Calu3 (cell line): ENCODE results near the gene GPRIN1. TPM values are rescaled to one million over a fixed set of nuclear protein-coding genes. Genes with fewer than 3 reads are reported as not detected.

ENCODE experiments used
- BruUV-seq: library from RNA; stranded (reverse); fragments of 400-500 nt; replicated peaks from 2 replicates; lab custom pipeline; 2021; lab: Mats Ljungman, UMichigan
- CTCF ChIA-PET: fragments of 300-600 bp; sonication (Branson Sonifier 250); formaldehyde crosslinking; loops from one replicate; lab custom pipeline; 2022; ENCODE audit warnings: antibody characterized with exemption; lab: Charles Lee
- DNase-seq: peaks from one replicate; pipeline ENCODE4 v3.0.0; 2022
- H3K27ac Mint-ChIP-seq: one replicate; pipeline ENCODE4 v1.8.0; 2022; ENCODE audit warnings: mixed read lengths; ENCODE audit not compliant: unreplicated experiment
- H3K27me3 Mint-ChIP-seq: one replicate; pipeline ENCODE4 v1.8.0; 2022; ENCODE audit warnings: mixed read lengths; ENCODE audit not compliant: unreplicated experiment
- H3K36me3 Mint-ChIP-seq: one replicate; pipeline ENCODE4 v1.8.0; 2022; ENCODE audit warnings: mild to moderate bottlenecking, moderate library complexity, mixed read lengths; ENCODE audit not compliant: insufficient read depth, unreplicated experiment
- H3K4me1 Mint-ChIP-seq: one replicate; pipeline ENCODE4 v1.8.0; 2022; ENCODE audit warnings: mild to moderate bottlenecking, low read depth, mixed read lengths; ENCODE audit not compliant: unreplicated experiment
- H3K4me3 Mint-ChIP-seq: one replicate; pipeline ENCODE4 v1.8.0; 2022; ENCODE audit warnings: mild to moderate bottlenecking, low read depth, moderate library complexity, mixed read lengths; ENCODE audit not compliant: unreplicated experiment
- H3K9me3 Mint-ChIP-seq: one replicate; pipeline ENCODE4 v1.8.0; 2022; ENCODE audit warnings: low read depth, mixed read lengths; ENCODE audit not compliant: unreplicated experiment
- CTCF ChIP-seq: fragments of 200-600 bp; IDR thresholded peaks from one replicate; pipeline ENCODE4 v1.8.0; 2022; ENCODE audit warnings: antibody characterized with exemption; ENCODE audit not compliant: unreplicated experiment
- intact Hi-C: fragments of 100-400 bp; cut with micrococcal nuclease; formaldehyde crosslinking; loops from one replicate; pipeline ENCODE4 v1.10.0; 2022; ENCODE audit not compliant: unreplicated experiment
- total RNA-seq: library from RNA; stranded (reverse); gene quantifications from 2 replicates; pipeline ENCODE4 v1.2.3, GENCODE V29; 2022

Gene GPRIN1
- total RNA-seq, 1 experiment from 2014 or later, result 12.6 TPM

DNA sequence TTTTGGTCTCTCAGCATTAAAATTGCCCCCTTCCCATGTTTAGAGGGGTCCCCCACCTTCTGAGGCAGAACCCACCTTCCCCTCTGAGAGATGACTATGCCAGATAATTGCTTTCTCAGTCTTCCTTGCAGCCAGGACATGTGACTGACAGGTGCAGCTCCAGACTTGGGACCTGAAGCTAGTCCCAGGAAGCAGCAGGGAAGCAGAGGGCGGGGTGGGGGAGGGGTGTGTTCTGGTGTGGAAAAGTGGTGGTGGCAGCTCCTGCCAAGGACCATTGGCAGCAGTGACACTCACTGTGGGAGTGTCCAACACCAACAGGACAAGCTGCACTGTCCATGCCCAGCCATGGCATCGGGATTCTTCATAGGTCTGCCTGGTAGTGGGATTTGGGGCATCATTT is 22.8 kb upstream of the GPRIN1 start:
- H3K27ac Mint-ChIP-seq, result no peak overlapping the region

DNA sequence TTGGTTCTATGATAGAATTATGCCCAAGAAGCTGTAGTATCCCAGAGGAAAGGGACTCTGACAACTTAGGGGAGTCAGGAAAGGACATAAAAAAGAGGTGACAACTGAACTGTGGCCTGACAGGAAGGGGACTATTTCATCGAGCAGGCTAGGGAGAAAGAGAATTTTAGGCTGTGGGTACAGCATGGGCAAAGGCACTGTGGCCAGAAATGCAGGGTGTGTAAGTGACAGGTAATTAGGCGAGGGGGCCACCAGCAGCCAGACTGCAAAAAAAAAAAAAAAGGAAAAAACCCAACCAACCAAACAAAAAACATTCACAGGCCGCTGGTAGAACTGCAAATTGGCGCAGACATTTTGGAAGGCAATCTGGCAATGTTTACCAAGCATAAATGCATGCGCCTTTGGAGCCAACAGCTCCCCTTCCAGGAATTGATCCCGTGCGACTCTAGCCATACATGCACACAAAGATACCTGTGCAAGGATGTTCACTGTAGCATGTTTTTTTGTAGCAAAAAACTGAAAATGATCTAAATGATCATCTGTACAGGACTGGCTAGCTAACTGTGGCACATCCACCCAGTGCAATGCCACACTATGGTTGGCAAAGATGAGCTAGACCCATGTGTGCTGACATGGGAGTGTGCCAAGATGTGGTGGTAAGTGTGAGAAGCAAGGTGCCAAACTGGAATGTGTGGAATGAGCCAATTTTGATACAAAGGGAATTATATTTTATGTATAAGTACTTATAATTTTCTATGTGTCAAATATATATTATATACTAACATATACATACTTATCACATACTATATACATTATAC is 21.6 kb upstream of the GPRIN1 start:
- H3K27ac Mint-ChIP-seq, result no peak overlapping the region
- peaks cover 2% of the 10 kb centered on the region for H3K9me3 Mint-ChIP-seq
- H3K36me3 Mint-ChIP-seq, result no peaks in the 10 kb centered on the region
- intact Hi-C loops, result no loop called here
- DNase-seq, result no peak
- BruUV-seq, result no TSS peak
- H3K27me3 Mint-ChIP-seq, result peaks cover 92% of the 10 kb centered on the region
- H3K4me1 Mint-ChIP-seq, result peaks cover 29% of the 10 kb centered on the region
- TF ChIP-seq CTCF, result no peak
- no peak overlapping the region for H3K4me3 Mint-ChIP-seq
- CTCF ChIA-PET, result no interaction called here

More for the DNA sequence above, 22.8 kb upstream of the GPRIN1 start:
- no peak for DNase-seq
- no peak for TF ChIP-seq CTCF
- Mint-ChIP-seq H3K27me3 (peaks cover 92% of the 10 kb centered on the region), H3K9me3 (peaks cover 2% of the 10 kb centered on the region), H3K4me3 (no peak overlapping the region), H3K4me1 (peaks cover 18% of the 10 kb centered on the region), H3K36me3 (no peaks in the 10 kb centered on the region)
- CTCF ChIA-PET, result interaction anchor here (0.5 kb wide), 1 partner anchor 201 kb away, joined by 5 read pairs; no protein-coding TSS in a partner anchor
- BruUV-seq, result no TSS peak
- intact Hi-C loops, result no loop called here

DNA sequence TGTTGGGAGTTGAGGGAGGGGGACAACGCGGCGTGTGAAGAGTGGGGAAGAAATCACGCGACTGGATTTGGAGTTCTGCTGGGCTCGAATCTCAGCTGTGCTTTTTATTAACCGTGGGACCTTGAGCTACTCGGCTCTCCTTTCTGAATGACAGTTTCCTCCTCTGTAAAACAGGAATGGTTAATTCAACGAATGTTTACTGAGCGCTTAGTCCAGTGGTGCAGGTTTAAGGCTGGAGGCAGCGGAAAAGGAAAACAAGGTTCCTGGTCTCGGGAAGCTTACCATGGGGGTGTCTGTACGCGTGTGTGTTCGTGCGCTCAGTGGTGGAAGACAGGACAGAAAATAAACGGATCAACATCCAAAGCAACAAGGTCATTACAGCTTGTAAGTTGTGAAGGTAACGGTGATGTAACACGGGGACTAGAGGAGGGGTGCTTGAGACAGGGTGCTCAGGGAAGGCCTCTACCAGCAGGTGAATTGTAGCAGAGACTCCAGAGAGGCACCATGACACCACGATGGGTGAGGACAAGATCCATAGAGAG is 20.8 kb upstream of the GPRIN1 start:
- H3K4me1 Mint-ChIP-seq, result peaks cover 37% of the 10 kb centered on the region
- H3K27ac Mint-ChIP-seq, result no peak overlapping the region
- DNase-seq, result no peak
- intact Hi-C loops, result no loop called here
- CTCF ChIA-PET, result interaction anchor here (0.9 to 1.7 kb wide), 3 partner anchors 9 to 93 kb away, joined by 3 to 4 read pairs (median 3); partner anchors contain the start of genes RNF44 and TSPAN17
- H3K27me3 Mint-ChIP-seq, result peaks cover 92% of the 10 kb centered on the region
- no peaks in the 10 kb centered on the region for H3K36me3 Mint-ChIP-seq
- no TSS peak for BruUV-seq
- peak overlapping the region; percentile 27 for H3K4me3 Mint-ChIP-seq
- H3K9me3 Mint-ChIP-seq, result peaks cover 2% of the 10 kb centered on the region
- TF ChIP-seq CTCF, result no peak

DNA sequence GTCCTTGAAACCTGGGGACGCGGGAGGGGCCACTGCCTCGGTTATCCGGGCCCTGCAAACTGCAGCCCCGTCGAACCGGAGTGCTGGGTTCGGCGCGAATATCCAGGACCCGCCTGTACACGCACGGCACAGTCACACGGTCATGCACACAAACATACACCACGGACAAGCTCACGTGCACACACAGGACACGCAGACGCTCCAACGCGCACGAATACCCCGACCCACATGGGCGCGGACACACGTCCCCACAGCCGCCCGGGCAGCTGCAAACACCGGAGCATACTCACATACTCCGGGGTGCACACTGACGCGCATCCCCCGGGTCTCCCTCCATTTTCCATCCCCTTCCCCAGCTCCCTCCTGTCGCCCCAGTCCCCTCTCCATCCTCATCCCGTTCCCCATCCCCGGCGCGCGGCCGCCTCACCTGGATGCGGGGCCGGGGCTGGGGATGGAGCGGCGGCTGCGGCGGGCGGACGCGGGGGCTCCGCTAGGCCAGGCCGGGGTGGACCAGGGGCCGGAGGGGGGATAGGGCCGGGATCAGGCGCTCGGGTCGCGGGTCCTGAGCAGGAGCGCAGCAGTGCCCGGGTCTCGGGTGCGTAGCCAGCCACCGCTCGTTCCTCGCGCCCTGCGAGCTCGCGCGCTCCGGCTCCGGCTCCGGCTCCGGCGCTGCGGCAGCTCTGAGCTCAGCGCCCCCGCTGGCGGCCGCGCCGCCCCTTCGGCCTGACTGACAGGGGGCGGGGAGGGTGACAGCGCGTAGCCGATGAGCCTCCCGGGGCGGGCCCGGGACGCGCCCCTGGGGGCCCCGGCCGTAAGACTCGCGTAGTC is 20.1 kb upstream of the GPRIN1 start, which contains the start of the genes EIF4E1B and SNCB:
TSS of gene EIF4E1B (plus strand) at position 823 of the 828 bp plus-strand sequence. CDS start 12,113 bp downstream, outside the sequence.
TSS of gene SNCB (minus strand) at position 682 of the 828 bp plus-strand sequence. CDS start 880 bp downstream, outside the sequence.
- intact Hi-C loops, result no loop called here
- H3K27me3 Mint-ChIP-seq, result peaks cover 92% of the 10 kb centered on the region
- no TSS peak for BruUV-seq
- H3K4me1 Mint-ChIP-seq, result peaks cover 40% of the 10 kb centered on the region
- DNase-seq, result peak; percentile 46
- H3K27ac Mint-ChIP-seq, result no peak within 1 kb of the TSS
- CTCF ChIA-PET, result interaction anchor here (0.9 to 1.7 kb wide), 3 partner anchors 8 to 92 kb away, joined by 3 to 4 read pairs (median 3); partner anchors contain the start of genes RNF44 and TSPAN17
- peaks cover 2% of the 10 kb centered on the region for H3K9me3 Mint-ChIP-seq
- no peak for TF ChIP-seq CTCF
- peak within 1 kb of the TSS; percentile 27 for H3K4me3 Mint-ChIP-seq
- H3K36me3 Mint-ChIP-seq, result no peaks in the 10 kb centered on the region
